ENCODE measurements around the gene CENPL.

GRCh38 chr1:173856014-173856413 lies 31.3 kb upstream of the CENPL start:
- TF ChIP-seq SIN3A (IDR thresholded peaks at IDR 0.05; ENCODE audit: borderline replicate concordance, insufficient read depth, low read length) (no peak), TAF1 (IDR thresholded peaks at IDR 0.05; ENCODE audit: borderline replicate concordance, insufficient read depth, low read length) (no peak), POLR2AphosphoS5 (IDR thresholded peaks at IDR 0.05; ENCODE audit: low read depth, low read length) (no peak), REST (IDR thresholded peaks at IDR 0.05; ENCODE audit: insufficient read depth in 1 of 2, low read depth in 2 of 2, low read length in 2 of 2) (no peak)
